Keratinocyte (primary cell): Measurements from ENCODE around the gene BANF2. TPM values are rescaled to one million over a fixed set of nuclear protein-coding genes. Genes with fewer than 3 reads are reported as not detected.
A peak's percentile ranks its signal among the peaks of the same experiment; 100 is the strongest.

Source experiments
- DNase-seq: peaks from one replicate; pipeline ENCODE4 v3.0.0-alpha.2; 2011; ENCODE audit warnings: low read depth, missing footprints, low spot score
- FAIRE-seq: peaks from 2 replicates; lab custom pipeline; 2011; peaks lifted over from hg19 to GRCh38; lab: Jason Lieb, UNC
- H2AFZ ChIP-seq: 2 replicates; pipeline ENCODE4 v1.6.0; 2012; ENCODE audit warnings: low read length, control low read depth, inconsistent platforms; ENCODE audit not compliant: control insufficient read depth
- H3K27ac ChIP-seq: 2 replicates; pipeline ENCODE4 v1.5.1; 2011; ENCODE audit warnings: low read length; ENCODE audit not compliant: control insufficient read depth, insufficient read depth
- H3K27me3 ChIP-seq: 3 replicates; pipeline ENCODE4 v1.6.0; 2011; ENCODE audit warnings: low read length; ENCODE audit not compliant: control insufficient read depth, insufficient read depth; ENCODE audit errors: extremely low read depth
- H3K36me3 ChIP-seq, 2 experiments: 2 replicates in 1 of 2; 3 replicates in 1 of 2; pipeline ENCODE4 v1.5.1; 2011; ENCODE audit warnings: low read length in 2 of 2, mild to moderate bottlenecking in 1 of 2; ENCODE audit not compliant: control insufficient read depth in 2 of 2, insufficient read depth in 2 of 2; ENCODE audit errors: extremely low read depth in 1 of 2
- H3K4me1 ChIP-seq: 3 replicates; pipeline ENCODE4 v1.5.1; 2011; ENCODE audit warnings: low read length; ENCODE audit not compliant: control insufficient read depth, insufficient read depth; ENCODE audit errors: extremely low read depth
- H3K4me2 ChIP-seq: 3 replicates; pipeline ENCODE4 v1.6.0; 2011; ENCODE audit warnings: low read depth, low read length; ENCODE audit not compliant: control insufficient read depth, insufficient read depth; ENCODE audit errors: extremely low read depth
- H3K4me3 ChIP-seq, 3 experiments: fragments of 200-600 bp in 1 of 3; sonication (generic) in 1 of 3; 2 replicates in 2 of 3; 3 replicates in 1 of 3; pipeline ENCODE4 v1.5.1; 2011 to 2016; ENCODE audit warnings: low read length in 3 of 3, mild to moderate bottlenecking in 3 of 3, control low read depth in 2 of 3, inconsistent platforms in 1 of 3, low read depth in 1 of 3, mixed read lengths in 1 of 3, mixed run types in 1 of 3, moderate library complexity in 1 of 3; ENCODE audit not compliant: control insufficient read depth in 2 of 3, insufficient read depth in 2 of 3; ENCODE audit errors: extremely low read depth in 1 of 3
- H3K79me2 ChIP-seq: 2 replicates; pipeline ENCODE4 v1.6.0; 2012; ENCODE audit warnings: low read length; ENCODE audit not compliant: control insufficient read depth, insufficient read depth
- H3K9ac ChIP-seq: 3 replicates; pipeline ENCODE4 v1.6.0; 2011; ENCODE audit warnings: low read length; ENCODE audit not compliant: control insufficient read depth, insufficient read depth; ENCODE audit errors: extremely low read depth
- H3K9me1 ChIP-seq: 3 replicates; pipeline ENCODE4 v1.6.0; 2011; ENCODE audit warnings: low read length; ENCODE audit not compliant: control insufficient read depth, insufficient read depth; ENCODE audit errors: extremely low read depth
- H3K9me3 ChIP-seq: 2 replicates; pipeline ENCODE4 v1.5.1; 2012; ENCODE audit warnings: low read depth, low read length; ENCODE audit not compliant: control insufficient read depth
- H4K20me1 ChIP-seq: 3 replicates; pipeline ENCODE4 v1.6.0; 2011; ENCODE audit warnings: low read length; ENCODE audit not compliant: control insufficient read depth, insufficient read depth; ENCODE audit errors: extremely low read depth
- CTCF ChIP-seq, 3 experiments: IDR thresholded peaks in 1 of 3; conservative IDR thresholded peaks in 1 of 3; optimal IDR thresholded peaks in 1 of 3; 2 replicates in 2 of 3; 3 replicates in 1 of 3; pipeline versions ENCODE3 to v1.5.1; 2011; ENCODE audit warnings: low read length in 3 of 3, mild to moderate bottlenecking in 3 of 3, moderate library complexity in 2 of 3, control low read depth in 1 of 3, inconsistent platforms in 1 of 3; ENCODE audit not compliant: insufficient read depth in 2 of 3; ENCODE audit errors: extremely low read depth in 1 of 3
- EZH2 ChIP-seq: IDR thresholded peaks from one replicate; pipeline ENCODE4 v1.6.1; 2012; ENCODE audit warnings: inconsistent platforms, mild to moderate bottlenecking, low read length, moderate library complexity
- dilution Hi-C: fragments of 300-500 bp; cut with MboI; formaldehyde crosslinking; loops from one replicate; pipeline ENCODE4 v1.7.0; 2020; ENCODE audit warnings: low sequenced_read_pairs; ENCODE audit not compliant: extremely low pct_ligation_motif_present
- polyA plus RNA-seq, 5 experiments: library from polyadenylated mRNA; depleted of rRNA in 3 of 5; stranded (reverse) in 3 of 5; stranded (forward) in 1 of 5; unstranded in 1 of 5; fragments of >200 nt; gene quantifications; 1 replicate in 1 of 5; 2 replicates in 3 of 5; 3 replicates in 1 of 5; pipeline versions ENCODE4 v1.2.1 to v1.2.3, GENCODE V29; 2011 to 2012; ENCODE audit warnings: missing spikeins in 2 of 5, low read depth in 1 of 5, low replicate concordance in 1 of 5

Gene BANF2
- polyA plus RNA-seq, 1 donor (not counting 4 experiments of a cell fraction or from before 2014, with no cell fraction given): not detected

GRCh38 chr20:17693444-17694001 is 6.2 kb upstream of the BANF2 start:
- peak; percentile 81 for FAIRE-seq
- peak overlapping the region; percentile 83 for H2AFZ ChIP-seq

GRCh38 chr20:17694767-17695166 is 5.0 kb upstream of the BANF2 start:
- FAIRE-seq (no peak), DNase-seq (no peak)
- Histone ChIP-seq H3K36me3 (no peaks in the 10 kb centered on the region), H4K20me1 (no peaks in the 10 kb centered on the region), H3K27ac (no peak overlapping the region), H3K9ac (no peak overlapping the region), H3K4me2 (no peak overlapping the region), H3K9me1 (no peaks in the 10 kb centered on the region), H3K9me3 (no peaks in the 10 kb centered on the region), H3K4me3 (no peak overlapping the region), H2AFZ (no peak overlapping the region), H3K79me2 (no peaks in the 10 kb centered on the region), H3K27me3 (peaks cover 7% of the 10 kb centered on the region), H3K4me1 (peaks cover 9% of the 10 kb centered on the region)
- dilution Hi-C loops: no loop called here
- TF ChIP-seq EZH2 (no peak), CTCF (optimal IDR thresholded peaks at IDR 0.05 in 1 of 3, IDR thresholded peaks at IDR 0.05 in 1 of 3, conservative IDR thresholded peaks at IDR 0.05 in 1 of 3; ENCODE audit: extremely low read depth in 1 of 3, insufficient read depth in 2 of 3, low read length in 3 of 3) (no peak)

More at GRCh38 chr20:17693444-17694001, 6.2 kb upstream of the BANF2 start:
- H4K20me1 ChIP-seq: no peaks in the 10 kb centered on the region
- H3K4me2 ChIP-seq: peak overlapping the region; percentile 69
- TF ChIP-seq EZH2: no peak
- no peak for TF ChIP-seq CTCF (optimal IDR thresholded peaks at IDR 0.05 in 1 of 3, IDR thresholded peaks at IDR 0.05 in 1 of 3, conservative IDR thresholded peaks at IDR 0.05 in 1 of 3; ENCODE audit: extremely low read depth in 1 of 3, insufficient read depth in 2 of 3, low read length in 3 of 3)
- H3K9me3 ChIP-seq: no peaks in the 10 kb centered on the region
- dilution Hi-C loops: no loop called here
- H3K36me3 ChIP-seq: no peaks in the 10 kb centered on the region
- no peak overlapping the region for H3K27ac ChIP-seq
- no peaks in the 10 kb centered on the region for H3K79me2 ChIP-seq
- H3K4me3 ChIP-seq: peak overlapping the region in 2 of 3 experiments; percentile 13 to 19
- H3K9ac ChIP-seq: peak overlapping the region; percentile 9
- no peak for DNase-seq
- H3K9me1 ChIP-seq: no peaks in the 10 kb centered on the region
- peaks cover 7% of the 10 kb centered on the region for H3K27me3 ChIP-seq
- peaks cover 9% of the 10 kb centered on the region for H3K4me1 ChIP-seq
